ENCODE measurements around the gene UBC. TPM values are rescaled to one million over a fixed set of nuclear protein-coding genes. Genes with fewer than 3 reads are reported as not detected.

UBC gene
- total and polyA plus RNA-seq, 2 donors (not counting 1 experiment from before 2014, with no cell fraction given): 953 to 4,477 TPM

DNA sequence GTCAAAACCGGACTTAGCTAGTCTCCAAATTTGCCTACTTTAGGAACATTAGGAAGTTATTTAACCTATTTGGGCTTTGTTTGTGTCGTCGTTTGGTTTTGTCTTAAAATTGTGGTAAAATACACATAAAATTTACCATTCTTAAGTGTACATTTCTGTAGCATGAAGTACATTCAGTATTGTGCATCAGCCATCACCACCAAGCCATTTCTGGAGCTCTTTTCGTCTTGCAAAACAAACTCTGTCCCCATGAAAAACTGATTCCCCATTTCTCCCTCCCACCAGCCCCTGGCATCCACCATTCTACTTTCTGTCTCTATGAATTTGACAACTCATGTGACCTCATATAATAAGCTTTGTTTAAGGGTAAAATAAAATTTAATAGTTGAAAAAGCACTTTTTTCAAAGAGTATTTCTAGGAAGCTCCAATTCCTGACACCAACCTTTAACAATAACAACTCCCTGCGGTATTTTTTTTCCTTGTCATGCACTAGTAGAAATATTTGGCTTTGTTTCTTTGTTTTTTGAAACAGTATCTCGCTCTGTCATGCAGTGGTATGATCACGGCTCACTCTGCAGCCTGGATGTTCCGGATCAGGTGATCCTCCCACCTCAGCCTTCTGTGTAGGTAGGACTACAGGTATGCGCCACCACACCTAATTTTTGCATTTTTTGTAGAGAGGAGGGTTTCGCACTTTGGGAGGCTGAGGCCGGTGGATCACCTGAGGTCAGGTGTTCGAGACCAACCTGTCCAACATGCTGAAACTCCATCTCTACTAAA lies 3.6 kb upstream of the UBC start:
- intact Hi-C loops (cut with micrococcal nuclease): loop anchor here (10.0 kb wide), 1 partner anchor 463 kb away; no protein-coding TSS in a partner anchor
- Mint-ChIP-seq H3K27ac (peak overlapping the region; percentile 97), H3K9me3 (ENCODE audit: insufficient read depth) (no peaks in the 10 kb centered on the region), H3K4me1 (peaks cover 85% of the 10 kb centered on the region), H3K4me3 (peak overlapping the region; percentile 88), H3K27me3 (no peaks in the 10 kb centered on the region)
- H3K4me3 ChIP-seq (ENCODE audit: control extremely low read depth in 1 of 5, extremely low read depth in 1 of 5, insufficient read depth in 1 of 5, low read depth in 2 of 5, low read length in 4 of 5): peak overlapping the region; percentile 23 to 73 (median 51)
- peaks cover 80 to 82% of the 10 kb centered on the region in 2 donors for H3K4me1 ChIP-seq (ENCODE audit: control insufficient read depth in 2 of 2, insufficient read depth in 2 of 2, low read length in 2 of 2)
- peaks cover 0 to 7% of the 10 kb centered on the region in 2 experiments for H3K36me3 ChIP-seq (replicated peaks in 1 of 2; ENCODE audit: control extremely low read depth in 1 of 2, control insufficient read depth in 1 of 2, extremely low read depth in 1 of 2, insufficient read depth in 2 of 2, low read length in 1 of 2)
- ChIA-PET POLR2A (interaction anchor here (0.6 to 5.1 kb wide), 7 partner anchors 8 to 378 kb away, joined by 3 to 74 read pairs (median 4); partner anchors contain the start of gene SCARB1), CTCF (interaction anchor here (0.9 to 17.1 kb wide), 9 partner anchors 8 to 77 kb away, joined by 3 to 392 read pairs (median 3); no protein-coding TSS in a partner anchor)
- no peak for DNase-seq
- H3K4me2 ChIP-seq (replicated peaks; ENCODE audit: low read depth, low read length, poor library complexity, severe bottlenecking): peak overlapping the region; percentile 78
- peaks cover 15% of the 10 kb centered on the region for H4K20me1 ChIP-seq (ENCODE audit: control insufficient read depth, insufficient read depth, low read length, poor library complexity, severe bottlenecking)
- H3K79me2 ChIP-seq (ENCODE audit: control insufficient read depth, insufficient read depth, low read length): peaks cover 24% of the 10 kb centered on the region
- peak overlapping the region; percentile 63 for H3K9ac ChIP-seq (ENCODE audit: low read length)
- no peaks in the 10 kb centered on the region for H3K9me3 ChIP-seq (ENCODE audit: control extremely low read depth in 1 of 3, control insufficient read depth in 2 of 3, insufficient read depth in 1 of 3, low read length in 2 of 3)
- peak overlapping the region; percentile 93 to 95 for H3K27ac ChIP-seq (ENCODE audit: low read length in 2 of 2)
- 70% methylated on average over 2 of the region's 12 CpGs for WGBS (ENCODE audit: insufficient coverage)
- TF ChIP-seq, protein P1, sequence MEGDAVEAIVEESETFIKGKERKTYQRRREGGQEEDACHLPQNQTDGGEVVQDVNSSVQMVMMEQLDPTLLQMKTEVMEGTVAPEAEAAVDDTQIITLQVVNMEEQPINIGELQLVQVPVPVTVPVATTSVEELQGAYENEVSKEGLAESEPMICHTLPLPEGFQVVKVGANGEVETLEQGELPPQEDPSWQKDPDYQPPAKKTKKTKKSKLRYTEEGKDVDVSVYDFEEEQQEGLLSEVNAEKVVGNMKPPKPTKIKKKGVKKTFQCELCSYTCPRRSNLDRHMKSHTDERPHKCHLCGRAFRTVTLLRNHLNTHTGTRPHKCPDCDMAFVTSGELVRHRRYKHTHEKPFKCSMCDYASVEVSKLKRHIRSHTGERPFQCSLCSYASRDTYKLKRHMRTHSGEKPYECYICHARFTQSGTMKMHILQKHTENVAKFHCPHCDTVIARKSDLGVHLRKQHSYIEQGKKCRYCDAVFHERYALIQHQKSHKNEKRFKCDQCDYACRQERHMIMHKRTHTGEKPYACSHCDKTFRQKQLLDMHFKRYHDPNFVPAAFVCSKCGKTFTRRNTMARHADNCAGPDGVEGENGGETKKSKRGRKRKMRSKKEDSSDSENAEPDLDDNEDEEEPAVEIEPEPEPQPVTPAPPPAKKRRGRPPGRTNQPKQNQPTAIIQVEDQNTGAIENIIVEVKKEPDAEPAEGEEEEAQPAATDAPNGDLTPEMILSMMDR (IDR thresholded peaks at IDR 0.05): no peak
- no peak for TF ChIP-seq EZH2 (IDR thresholded peaks at IDR 0.05; ENCODE audit: borderline replicate concordance, insufficient read depth, low read depth, low read length, poor library complexity, severe bottlenecking)
- H3K27me3 ChIP-seq (replicated peaks in 1 of 4; ENCODE audit: control extremely low read depth in 1 of 4, control insufficient read depth in 3 of 4, insufficient read depth in 4 of 4, low read length in 3 of 4): no peaks in the 10 kb centered on the region
- ATAC-seq (ENCODE audit: low read depth): no peak
- no peak overlapping the region for H2AFZ ChIP-seq (ENCODE audit: insufficient read depth, low read depth, low read length, poor library complexity, severe bottlenecking)
